Left renal cortex interstitium (tissue), 4 donors: ENCODE measurements around the gene PDE8A. TPM values are rescaled to one million over a fixed set of nuclear protein-coding genes. Genes with fewer than 3 reads are reported as not detected.
"Not testable (repeated sequence)": the region's sequence is repeated elsewhere in the genome, so short reads cannot be mapped to it uniquely, and the experiment has no call there.

Experiments used
- DNase-seq, 4 donors: peaks; one replicate each; pipeline ENCODE4 v3.0.0-alpha.2; 2013; ENCODE audit warnings: low read depth in 4 of 4, low spot score in 2 of 4, missing footprints in 1 of 4
- polyA plus RNA-seq, 4 donors: library from polyadenylated mRNA; unstranded; fragments of 120-200 nt; gene quantifications; one replicate each; pipeline ENCODE4 v1.2.1, GENCODE V29; 2013; ENCODE audit not compliant: insufficient read length in 4 of 4

PDE8A gene
- polyA plus RNA-seq, 4 donors, result 29.1 to 85.7 (median 49.8) TPM

- DNase-seq, result no peak
Observed at GRCh38 chr15:84987949-84988624, 6.4 kb downstream of the PDE8A start.

- no peak for DNase-seq
Observed at GRCh38 chr15:84988909-84989644, 7.4 kb downstream of the PDE8A start.

- DNase-seq, result no peak
Observed at GRCh38 chr15:84990507-84990906, 8.9 kb downstream of the PDE8A start.

DNA sequence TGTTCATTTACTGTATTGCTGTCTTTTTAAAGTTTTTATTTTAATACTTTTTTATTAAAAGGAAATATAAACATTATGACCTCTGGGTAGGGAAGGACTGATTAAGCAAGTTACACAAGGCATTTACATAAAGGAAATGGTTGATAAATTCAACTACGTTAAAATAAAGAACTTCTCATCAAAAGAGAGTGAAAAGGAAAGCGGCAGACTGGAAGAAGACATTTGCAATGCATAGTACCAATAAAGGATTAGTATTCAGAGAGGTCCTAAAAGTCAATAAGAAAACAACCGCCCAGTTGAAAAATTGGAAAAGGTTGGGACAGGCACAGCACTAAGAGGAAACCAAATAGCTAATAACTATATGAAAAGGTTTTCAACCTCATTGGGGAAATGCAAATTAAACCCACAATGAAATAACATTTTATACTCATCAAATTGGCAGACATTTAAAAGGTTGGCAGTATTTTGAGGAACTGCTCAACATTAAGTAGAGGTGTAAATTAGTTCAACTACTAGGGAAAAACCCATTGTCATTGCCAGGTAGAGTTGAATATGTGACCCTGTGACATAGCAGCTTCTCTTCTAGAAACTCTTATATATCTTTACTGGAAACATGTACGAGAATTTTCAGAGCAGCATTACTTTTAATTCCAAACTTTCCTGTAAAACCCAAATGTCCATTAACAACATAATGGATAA is 9.5 kb downstream of the PDE8A start:
- DNase-seq, result no peak

DNA sequence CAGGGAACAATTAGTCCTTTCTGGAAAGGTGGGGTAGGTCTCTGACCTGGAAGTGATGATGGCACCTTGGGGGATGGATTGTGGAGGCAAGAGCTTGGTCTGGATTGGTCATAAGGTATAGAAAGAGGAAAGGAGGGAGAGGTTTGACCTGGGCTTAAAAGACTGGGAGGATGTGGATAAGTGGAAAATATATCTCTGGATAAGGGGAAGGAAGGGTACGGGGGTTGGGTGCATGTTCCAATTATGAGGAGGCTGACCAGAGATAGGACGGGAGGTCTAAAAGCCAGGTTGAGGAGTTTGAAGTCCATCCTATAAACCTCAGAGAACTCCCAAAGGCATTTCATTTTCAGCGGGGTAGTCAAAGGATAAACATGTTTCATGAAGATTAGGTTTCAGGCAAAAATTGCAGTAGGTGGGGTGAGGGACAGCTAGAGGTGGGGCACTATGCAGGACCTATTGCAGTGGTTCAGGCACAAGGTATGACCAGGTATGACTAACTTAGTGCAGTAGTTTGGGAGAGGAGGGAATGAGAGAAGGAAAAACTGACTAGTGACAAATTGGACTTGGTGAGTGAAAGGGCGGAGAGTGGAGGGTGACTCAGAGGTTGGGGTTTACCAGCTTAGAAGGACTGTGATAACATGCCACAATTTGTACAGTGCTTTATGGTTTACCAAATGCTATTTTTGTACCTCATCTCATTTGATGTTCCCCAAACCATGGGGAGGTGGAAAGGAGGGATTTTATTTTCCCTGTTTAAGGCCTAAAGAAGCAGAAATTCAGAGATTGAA is 10.7 kb downstream of the PDE8A start:
- DNase-seq, result no peak

- DNase-seq, result no peak
Observed at GRCh38 chr15:84996055-84996454, 14.4 kb downstream of the PDE8A start.

DNA sequence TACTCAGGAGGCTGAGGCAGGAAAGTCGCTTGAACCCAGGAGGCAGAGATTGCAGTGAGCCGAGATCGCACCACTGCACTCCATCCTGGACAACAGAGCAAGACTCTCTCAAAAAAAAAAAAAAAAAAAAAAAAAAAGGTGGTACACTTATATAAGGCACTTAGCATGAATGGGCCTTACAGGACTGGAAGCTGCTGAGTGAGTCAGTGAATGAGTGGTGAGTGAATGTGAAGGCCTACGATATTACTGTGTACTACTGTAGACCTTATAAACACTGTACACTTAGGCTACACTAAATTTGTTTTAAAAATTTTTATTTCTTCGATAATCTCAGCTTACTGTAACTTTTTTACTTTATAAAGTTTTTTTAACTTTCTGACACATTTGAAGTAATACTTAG is 15.1 kb downstream of the PDE8A start:
- not testable (repeated sequence) for DNase-seq

DNA sequence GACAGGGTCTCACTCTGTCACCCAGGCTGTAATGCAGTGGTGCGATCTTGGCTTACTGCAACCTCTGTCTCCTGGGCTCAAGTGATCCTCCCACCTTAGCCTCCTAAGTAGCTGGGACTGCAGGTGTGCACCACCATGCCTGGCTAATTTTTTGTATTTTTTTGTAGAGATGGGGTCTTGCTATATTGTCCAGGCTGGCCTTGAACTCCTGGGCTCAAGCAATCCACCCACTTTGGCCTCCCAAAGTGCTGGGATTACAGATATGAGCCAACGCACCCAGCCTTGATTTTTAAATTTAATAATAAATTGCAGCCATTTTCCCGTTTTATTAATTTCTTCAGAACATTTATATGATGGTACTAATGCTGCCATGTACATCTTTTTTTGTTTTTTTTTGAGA is 15.6 kb downstream of the PDE8A start:
- not testable (repeated sequence) for DNase-seq

DNA sequence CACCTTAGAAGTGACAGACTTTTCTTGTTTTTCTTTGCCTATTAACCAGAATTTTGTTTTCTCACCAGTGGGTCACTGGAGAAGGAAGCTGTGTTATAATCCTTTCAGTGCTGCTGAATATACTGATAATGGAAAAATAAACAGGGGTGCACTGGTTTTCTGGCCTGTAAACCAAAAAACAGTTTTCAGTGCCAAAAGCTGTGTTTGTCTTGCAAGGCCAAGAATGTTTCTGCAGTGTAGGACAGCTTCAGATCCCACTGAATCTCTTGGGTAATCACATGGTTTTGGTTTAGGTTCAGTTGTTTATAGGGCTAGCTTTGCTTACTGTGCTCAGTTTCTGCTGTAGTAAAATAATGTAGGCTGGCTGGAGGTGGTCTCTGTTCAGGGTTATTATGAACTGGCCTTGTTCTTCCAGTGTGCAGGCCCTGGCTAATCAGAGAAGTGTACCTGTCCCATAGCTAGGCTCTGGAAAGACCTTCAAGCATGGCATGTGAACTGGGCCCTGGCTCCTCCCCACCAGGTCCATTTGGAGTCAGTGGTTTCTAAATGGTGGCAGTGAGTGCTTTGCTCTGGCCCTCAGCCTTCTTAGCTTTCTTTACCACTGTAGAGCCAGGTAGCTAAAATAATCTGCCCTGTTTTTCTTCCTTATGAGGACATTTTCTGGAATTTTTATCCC is 18.7 kb downstream of the PDE8A start:
- DNase-seq, result no peak

- no peak for DNase-seq
Observed at GRCh38 chr15:85000937-85001336, 19.3 kb downstream of the PDE8A start.

DNA sequence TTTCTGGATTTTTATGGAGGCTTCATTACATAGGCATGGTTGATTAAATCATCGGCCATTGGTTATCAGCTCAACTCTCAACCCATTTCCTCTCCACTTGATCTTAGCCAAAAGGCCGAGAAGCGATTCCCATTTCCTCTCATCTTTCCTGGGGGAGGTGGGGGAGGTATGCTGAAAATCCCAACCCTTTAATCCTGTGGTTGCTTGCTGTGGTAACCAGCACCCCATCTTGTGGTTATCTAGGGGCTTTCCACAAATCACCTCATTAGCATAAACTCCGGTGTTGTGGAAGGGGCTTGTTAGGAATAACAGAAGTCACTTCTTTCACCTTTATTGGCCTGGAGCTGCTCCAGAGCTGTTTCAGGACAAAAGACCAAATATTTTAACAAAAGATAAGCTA is 20.9 kb downstream of the PDE8A start:
- DNase-seq, result no peak

DNA sequence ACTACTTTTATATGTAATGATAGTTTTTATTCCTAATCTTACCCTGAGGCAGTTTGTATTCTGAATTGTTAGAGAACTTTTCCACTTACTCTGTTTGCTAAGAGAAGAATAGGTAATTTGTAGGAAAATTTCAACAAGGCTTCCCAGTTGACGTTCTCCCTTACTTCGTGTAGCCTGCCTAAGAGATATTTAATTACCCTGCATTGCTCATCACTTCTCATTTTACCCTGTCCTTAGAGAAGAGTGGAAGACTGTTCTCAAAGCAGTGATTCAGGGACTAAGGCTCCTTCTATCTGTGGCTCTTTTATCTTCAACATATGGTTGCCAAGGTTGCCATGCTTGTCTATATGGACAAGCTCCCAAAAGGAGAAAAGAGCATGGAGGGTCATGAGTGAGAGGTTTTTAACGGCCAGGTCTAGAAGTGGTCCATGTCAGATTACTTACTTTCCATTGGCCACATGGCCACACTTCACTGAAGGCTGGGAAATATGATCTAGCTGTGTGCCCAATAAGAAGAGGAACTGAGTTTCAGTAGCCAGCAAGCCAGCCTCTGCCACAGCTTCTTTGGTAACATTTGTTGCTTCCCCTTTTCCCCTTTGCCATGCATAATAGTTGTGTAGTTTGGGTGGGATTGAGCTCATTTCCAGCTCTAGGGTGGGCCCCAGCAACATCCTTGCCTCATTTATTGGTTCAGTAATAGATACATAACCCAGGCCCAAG is 22.1 kb downstream of the PDE8A start:
- DNase-seq, result no peak

DNA sequence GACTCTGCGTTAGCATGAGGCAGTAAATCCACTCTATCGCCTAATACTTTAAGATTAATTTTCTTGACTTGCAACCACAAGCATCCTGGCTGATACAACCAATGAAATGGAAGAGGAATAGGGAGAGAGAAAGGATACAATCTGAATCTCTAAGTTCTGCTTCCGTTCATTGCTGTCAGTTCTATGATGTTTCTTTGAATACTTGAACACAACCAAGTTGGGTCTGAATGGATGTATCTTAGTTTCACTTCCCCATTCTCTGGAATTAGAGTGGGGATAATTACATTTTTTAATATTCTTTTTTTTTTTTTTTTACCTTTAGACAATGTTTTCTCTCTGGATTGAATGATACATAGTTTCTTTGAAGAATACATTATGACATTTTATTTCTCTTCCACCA is 22.9 kb downstream of the PDE8A start:
- DNase-seq, result no peak

GRCh38 chr15:85005319-85005718 is 23.7 kb downstream of the PDE8A start:
- DNase-seq, result no peak

- DNase-seq, result no peak
Observed at GRCh38 chr15:85005746-85006145, 24.1 kb downstream of the PDE8A start.

- no peak for DNase-seq
Observed at GRCh38 chr15:85006201-85006600, 24.5 kb downstream of the PDE8A start.

- no peak for DNase-seq
Observed at GRCh38 chr15:85006655-85007054, 25.0 kb downstream of the PDE8A start.

DNA sequence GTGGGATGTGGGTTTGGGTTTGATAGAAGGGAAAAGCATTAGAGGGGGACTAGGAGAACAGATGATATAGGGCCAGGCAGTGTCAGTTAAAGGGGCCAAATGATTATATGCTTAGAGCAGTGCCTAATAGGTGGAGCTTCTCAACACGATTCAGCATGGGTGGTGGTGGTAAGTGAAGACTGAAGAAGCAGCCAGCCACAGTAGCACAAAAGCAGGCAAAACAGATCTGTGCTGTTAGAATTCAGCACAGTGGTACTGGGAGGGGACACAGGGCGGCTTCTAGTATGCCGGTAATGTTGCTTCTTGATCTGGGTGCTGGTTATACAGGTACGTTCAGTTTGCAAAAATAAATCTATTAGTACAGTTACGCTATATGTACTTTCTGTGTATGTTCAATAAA is 25.5 kb downstream of the PDE8A start:
- DNase-seq, result no peak

GRCh38 chr15:85007741-85008397 is 26.2 kb downstream of the PDE8A start:
- no peak for DNase-seq
